Measurements from ENCODE around the gene RBPJ.

The RBPJ gene

GRCh38 chr4:26468977-26469376 is 148.2 kb downstream of the RBPJ start:
- TF ChIP-seq, protein P1, sequence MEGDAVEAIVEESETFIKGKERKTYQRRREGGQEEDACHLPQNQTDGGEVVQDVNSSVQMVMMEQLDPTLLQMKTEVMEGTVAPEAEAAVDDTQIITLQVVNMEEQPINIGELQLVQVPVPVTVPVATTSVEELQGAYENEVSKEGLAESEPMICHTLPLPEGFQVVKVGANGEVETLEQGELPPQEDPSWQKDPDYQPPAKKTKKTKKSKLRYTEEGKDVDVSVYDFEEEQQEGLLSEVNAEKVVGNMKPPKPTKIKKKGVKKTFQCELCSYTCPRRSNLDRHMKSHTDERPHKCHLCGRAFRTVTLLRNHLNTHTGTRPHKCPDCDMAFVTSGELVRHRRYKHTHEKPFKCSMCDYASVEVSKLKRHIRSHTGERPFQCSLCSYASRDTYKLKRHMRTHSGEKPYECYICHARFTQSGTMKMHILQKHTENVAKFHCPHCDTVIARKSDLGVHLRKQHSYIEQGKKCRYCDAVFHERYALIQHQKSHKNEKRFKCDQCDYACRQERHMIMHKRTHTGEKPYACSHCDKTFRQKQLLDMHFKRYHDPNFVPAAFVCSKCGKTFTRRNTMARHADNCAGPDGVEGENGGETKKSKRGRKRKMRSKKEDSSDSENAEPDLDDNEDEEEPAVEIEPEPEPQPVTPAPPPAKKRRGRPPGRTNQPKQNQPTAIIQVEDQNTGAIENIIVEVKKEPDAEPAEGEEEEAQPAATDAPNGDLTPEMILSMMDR (IDR thresholded peaks at IDR 0.05; ENCODE audit: low read depth, low read length, missing control alignments), result no peak
- no peak for DNase-seq (ENCODE audit: low read depth)
- H3K4me3 ChIP-seq (ENCODE audit: low read depth, low read length), result no peak overlapping the region

DNA sequence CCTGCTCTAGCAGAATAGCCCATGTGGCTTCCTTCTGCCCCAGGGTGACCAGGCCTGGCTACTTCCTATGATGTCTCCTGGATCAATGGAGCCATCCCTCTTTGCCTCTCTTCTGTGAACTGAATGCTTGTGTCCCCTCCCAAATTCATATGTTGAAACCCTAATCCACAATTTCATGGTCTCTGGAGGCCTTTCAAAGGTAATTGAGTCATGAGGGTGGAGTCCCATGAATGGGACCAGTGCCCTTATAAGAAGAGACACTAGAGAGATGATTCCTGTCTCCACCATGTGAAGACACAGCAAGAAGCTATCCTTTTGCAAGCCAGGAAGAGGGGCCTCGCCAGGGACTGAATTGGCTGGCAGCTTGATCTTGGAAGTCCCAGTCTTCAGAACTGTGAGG is 151.1 kb downstream of the RBPJ start:
- H3K4me3 ChIP-seq (ENCODE audit: low read depth, low read length), result no peak overlapping the region
- TF ChIP-seq, protein P1 (IDR thresholded peaks at IDR 0.05; ENCODE audit: low read depth, low read length, missing control alignments), result no peak
- no peak for DNase-seq (ENCODE audit: low read depth)

GRCh38 chr4:26473893-26474292 is 153.1 kb downstream of the RBPJ start:
- TF ChIP-seq, protein P1 (IDR thresholded peaks at IDR 0.05; ENCODE audit: low read depth, low read length, missing control alignments), result no peak
- no peak overlapping the region for H3K4me3 ChIP-seq (ENCODE audit: low read depth, low read length)
- DNase-seq (ENCODE audit: low read depth), result no peak

GRCh38 chr4:26474551-26474950 is 153.7 kb downstream of the RBPJ start:
- DNase-seq (ENCODE audit: low read depth), result no peak
- H3K4me3 ChIP-seq (ENCODE audit: low read depth, low read length), result no peak overlapping the region
- TF ChIP-seq, protein P1 (IDR thresholded peaks at IDR 0.05; ENCODE audit: low read depth, low read length, missing control alignments), result no peak

GRCh38 chr4:26475716-26476115 is 154.9 kb downstream of the RBPJ start:
- H3K4me3 ChIP-seq (ENCODE audit: low read depth, low read length), result no peak overlapping the region
- no peak for DNase-seq (ENCODE audit: low read depth)
- TF ChIP-seq, protein P1 (IDR thresholded peaks at IDR 0.05; ENCODE audit: low read depth, low read length, missing control alignments), result no peak

DNA sequence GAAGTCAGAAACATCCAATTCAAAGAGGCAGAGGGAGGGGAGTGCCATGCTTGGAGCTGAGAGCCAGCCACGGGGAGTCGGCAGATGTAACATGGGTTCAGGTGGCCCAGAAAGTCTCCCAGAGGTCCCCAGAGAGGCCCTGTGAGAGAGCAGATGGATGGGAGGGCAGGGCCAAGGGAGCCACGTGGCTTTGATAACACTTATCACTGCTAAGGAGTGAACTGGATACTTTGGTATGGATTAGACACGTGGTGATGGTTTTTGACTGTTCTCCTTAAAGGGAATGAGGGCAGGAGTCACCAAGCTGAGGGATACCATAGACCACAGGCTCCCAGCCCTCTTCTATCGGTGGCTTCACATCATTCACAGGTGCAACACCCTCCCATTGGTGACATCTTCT is 155.7 kb downstream of the RBPJ start:
- no peak overlapping the region for H3K4me3 ChIP-seq (ENCODE audit: low read depth, low read length)
- TF ChIP-seq, protein P1 (IDR thresholded peaks at IDR 0.05; ENCODE audit: low read depth, low read length, missing control alignments), result no peak
- no peak for DNase-seq (ENCODE audit: low read depth)

DNA sequence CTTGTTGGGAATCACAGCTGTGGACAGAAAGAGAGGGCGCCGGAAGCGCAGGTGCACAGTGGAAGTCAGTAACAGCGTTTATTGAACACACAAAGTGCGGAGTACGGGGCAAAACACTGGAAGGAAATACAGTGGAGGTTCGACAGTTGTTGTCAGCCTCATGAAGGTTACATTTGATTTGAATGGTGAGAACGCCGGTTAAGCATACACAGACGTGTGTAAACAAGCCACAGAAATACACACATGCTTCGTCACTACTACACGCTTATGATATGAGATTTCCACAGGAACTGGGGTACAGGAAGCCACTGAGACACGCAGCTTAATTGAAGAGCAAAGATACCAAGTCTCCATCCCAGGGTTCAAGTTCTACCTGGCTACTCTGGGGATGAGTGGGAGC is 157.5 kb downstream of the RBPJ start:
- no peak for DNase-seq (ENCODE audit: low read depth)
- H3K4me3 ChIP-seq (ENCODE audit: low read depth, low read length), result no peak overlapping the region
- TF ChIP-seq, protein P1 (IDR thresholded peaks at IDR 0.05; ENCODE audit: low read depth, low read length, missing control alignments), result no peak

All from GM12864 (cell line).